Measurements from ENCODE around the gene MORN5.

MORN5 gene

DNA sequence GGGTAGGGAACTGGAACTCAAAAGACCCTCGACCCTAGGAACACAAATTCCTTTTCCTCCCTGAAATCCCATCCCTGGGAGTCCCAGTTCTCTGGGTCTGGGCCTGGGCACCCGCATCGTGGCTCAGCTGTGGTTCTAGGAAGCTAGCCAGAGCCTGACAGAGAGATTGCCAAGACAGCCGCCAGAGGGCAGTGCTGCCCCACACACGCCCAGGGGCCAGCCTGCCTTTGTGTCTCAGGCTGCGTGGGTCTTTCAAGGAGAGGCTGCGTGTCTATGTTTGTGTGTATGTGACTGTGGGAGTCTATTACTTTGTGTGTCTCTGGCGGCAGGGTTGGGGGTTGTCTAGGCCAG lies 34.6 kb upstream of the MORN5 start:
- peak; percentile 13 for DNase-seq

- DNase-seq: no peak
Observed at GRCh38 chr9:122125509-122126330, 34.0 kb upstream of the MORN5 start.

DNA sequence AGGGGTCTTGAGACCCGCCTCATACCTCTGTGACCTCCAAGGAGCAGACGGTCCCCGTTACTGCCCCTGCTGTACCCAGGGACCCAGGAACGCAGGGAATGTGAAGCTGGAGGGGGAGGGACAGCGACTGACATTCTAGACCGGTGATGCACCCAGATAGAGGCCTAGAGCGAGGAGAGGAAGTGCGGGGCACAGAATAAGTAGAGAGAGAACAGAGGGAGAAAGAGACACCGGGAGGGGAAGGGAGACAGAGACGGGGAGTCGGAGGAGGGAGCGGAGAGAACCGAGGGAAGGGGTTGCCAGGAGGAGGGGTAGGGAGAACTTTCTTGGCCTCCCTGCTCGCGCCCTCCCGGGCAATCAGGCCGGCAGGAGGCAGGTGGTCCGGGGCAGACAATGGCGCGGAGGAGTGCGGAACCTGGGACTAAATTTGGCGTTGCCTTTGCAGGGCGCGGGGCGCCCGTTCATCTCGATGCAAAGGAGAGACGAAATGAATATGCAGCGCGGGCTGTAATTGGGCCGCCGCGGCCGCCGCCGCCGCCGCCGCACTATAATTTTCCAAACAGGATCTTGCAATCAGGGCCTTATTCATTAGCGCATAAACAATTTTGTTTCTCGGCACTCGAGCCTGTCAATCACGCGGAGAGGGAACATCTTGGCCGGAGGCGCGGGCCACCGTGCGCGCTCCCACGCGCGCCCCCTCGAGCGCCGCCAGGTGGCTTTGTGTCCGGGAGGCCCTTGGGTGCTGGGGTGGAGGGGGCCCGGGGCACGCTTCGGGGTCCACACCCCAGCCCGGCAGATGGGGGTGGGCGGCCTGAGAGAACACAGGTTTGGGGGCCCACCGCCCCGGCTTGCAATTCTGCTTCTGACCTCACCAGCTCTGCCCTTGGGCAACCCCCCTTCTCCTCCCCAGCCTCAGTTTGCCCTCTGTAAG lies 33.1 kb upstream of the MORN5 start:
- DNase-seq: no peak

DNA sequence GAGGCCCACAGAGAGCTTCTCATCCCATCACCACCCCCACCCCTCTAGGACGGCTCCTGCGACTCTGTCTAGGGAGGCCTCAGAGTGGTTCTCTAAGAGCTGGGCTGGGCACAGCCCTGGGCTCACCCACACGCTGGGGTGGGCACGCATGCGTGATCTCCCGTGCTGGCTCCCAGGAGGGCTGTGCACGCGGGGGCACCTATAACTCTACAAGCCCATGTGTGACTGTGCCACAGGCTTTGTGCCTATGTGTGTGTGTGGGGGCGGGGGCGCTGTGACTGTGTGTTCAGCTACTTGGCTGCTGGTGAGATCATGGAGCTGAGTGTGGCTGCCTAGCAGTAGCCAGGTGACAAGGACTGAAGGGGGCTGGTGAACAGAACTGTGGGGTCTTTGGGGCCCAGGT lies 32.3 kb upstream of the MORN5 start:
- DNase-seq: no peak

DNA sequence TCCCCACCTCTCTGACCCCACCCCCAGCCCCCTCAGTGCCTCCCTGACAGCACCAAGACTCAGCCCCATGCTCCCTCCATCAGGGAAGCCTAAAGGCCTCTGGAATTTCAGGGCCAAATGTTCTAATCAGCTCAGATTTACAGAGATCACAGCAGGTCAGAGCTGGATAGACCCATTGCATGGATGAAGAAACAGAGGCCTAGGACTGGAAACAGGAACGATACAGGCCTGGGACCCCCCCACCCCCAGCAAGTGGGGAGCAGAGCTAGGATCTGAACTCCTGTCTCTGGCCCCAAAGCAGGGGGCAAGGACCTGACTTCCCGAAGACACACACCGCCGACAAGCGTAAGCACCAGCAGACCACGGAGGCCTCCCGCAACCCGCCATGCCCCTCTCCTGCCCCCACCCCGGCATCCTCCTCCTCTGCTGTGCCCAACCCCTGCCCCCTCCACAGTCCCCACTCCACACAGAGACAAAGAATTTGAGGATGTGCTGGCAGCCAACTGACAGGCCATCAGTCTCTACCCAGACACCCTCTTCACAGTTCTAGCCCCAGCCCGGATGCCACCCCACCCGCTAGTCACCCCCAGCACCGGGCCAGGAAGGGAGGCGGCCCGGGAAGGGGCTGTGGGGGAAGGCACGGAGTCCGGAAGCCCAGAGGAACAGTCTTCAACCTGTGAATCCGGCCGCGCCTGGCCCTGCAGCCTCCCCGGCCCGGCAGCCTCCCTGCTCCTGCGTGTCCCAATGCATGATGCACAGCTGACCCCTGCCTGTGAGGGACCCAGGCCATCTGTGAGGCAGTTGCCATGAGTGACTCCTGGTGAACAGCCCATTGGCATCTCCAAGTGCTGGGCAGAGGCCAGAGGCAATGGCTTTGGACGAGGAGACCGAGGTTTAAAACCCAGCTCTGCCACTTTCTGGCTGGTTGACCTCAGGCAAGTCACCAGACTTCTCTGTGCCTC lies 31.4 kb upstream of the MORN5 start:
- DNase-seq: no peak

DNA sequence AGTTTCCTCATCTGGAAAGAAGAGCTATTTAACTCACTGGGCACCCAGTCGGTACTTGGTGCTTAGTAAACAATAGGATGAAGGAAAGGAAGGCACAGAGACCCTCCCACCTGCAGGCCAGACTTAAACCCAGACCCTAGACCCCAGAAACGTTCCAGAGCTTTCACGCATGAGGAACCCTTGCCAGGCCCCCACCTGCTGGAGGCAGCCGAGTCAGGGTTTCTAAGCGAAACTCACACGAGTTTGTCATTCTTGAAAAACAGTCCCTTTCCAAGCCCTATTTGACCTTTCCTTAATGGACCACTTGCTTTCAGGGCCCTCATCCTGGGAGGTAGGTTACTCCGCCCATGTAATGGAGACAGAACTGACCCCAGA lies 30.8 kb upstream of the MORN5 start:
- DNase-seq: no peak

- DNase-seq: no peak
Observed at GRCh38 chr9:122129969-122130368, 29.7 kb upstream of the MORN5 start.

DNA sequence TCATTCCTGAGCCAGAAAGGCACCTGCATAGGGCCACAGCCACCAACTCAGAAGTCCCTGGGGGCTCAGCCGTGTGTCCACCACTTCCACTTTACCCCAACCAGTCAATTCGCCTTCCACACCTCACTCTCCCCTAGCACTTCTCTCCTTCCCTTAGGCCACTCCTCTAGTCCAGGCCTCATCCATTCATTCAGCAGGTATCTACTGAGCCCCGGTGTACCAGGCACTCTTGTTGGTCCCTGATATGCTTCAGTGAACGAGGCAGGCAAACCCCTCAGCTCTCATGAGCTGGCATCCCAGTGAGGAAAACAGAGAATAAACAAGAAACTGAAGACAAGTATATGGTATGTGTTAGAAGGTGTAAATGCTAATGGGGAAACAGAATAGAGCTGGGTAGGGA lies 28.9 kb upstream of the MORN5 start:
- DNase-seq: no peak

DNA sequence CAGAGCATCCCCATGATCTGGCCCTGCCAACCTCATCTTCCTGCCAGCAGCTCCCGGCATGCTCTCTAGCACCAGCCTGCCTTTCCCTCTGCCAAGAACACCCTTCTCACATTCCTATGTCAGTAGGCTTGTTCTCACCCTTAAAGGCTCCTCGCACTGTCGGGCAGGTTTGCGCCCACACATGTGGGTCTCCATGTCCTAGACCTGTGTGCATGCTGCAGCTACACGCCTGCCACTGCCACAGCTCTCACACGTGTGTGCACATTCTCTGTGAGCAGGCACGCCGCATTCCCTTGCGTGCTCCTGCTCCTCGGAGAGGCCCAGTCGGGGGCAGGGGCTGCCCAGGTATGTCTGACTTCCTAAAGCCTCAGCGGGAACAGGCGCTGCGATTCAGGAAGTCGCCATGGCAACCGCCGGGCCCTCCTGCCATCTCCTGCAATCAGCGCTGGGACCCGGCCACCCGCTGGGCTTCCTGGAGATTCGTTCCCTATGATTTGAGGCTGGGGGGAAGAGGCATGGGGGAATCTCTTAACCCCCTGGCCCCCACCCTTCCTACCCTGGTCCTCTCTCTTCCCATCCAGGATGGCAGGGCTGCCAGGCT lies 28.2 kb upstream of the MORN5 start:
- DNase-seq: no peak

DNA sequence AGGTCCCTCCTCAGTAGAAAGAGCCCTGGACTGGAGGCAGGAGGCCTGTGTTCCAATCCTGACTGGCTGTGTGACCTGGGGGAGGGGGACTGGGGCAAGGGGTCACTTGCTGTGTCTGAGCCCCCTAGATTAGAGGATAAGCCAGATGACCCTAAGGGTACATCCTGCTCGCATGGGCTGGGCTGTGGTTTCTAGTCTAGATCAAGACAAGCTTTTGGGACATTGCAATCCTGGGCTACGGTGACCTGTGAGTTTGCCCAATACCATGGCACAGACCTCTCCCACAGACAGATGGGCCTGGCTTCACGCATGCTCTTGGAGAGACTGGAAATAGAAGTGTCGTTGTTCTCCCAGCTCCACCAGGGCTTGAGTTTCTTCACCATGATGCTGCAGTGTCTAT lies 27.2 kb upstream of the MORN5 start:
- DNase-seq: no peak

DNA sequence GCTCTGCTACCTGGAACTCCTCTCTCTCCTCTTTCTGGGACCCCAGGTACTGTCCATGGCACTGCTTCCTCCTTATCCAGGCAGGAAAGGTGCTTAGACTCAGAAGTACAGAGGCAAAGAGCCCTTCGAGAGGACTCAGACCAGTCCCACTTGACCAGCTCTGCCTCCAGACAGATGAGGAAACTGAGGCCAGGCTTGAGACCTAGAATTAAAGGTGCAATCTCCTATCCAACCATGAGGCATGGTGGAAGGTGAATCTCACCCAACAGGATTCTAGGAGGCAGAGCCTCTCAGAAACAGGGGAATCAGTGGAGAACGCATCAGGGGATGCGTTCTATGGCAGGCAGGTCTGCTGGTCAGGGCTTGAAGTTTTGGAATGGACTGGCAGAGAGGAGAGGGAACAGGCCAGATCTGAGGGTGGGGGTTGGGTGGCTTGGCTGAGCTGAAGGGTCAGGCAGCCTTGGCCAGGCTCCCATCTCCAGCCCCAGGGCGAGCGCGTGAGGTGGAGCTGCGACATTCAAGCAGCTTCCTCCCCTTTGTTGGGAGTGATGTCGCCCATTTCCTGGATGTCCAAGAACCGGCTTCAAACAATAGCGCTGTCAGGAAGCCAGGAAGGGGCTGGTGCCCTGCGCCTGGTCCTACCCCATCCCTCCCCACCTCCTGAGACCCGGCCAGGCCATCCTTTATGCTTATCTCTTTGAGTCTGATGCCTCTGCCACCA lies 26.3 kb upstream of the MORN5 start:
- no peak for DNase-seq

- DNase-seq: no peak
Observed at GRCh38 chr9:122133984-122134535, 25.6 kb upstream of the MORN5 start.

DNA sequence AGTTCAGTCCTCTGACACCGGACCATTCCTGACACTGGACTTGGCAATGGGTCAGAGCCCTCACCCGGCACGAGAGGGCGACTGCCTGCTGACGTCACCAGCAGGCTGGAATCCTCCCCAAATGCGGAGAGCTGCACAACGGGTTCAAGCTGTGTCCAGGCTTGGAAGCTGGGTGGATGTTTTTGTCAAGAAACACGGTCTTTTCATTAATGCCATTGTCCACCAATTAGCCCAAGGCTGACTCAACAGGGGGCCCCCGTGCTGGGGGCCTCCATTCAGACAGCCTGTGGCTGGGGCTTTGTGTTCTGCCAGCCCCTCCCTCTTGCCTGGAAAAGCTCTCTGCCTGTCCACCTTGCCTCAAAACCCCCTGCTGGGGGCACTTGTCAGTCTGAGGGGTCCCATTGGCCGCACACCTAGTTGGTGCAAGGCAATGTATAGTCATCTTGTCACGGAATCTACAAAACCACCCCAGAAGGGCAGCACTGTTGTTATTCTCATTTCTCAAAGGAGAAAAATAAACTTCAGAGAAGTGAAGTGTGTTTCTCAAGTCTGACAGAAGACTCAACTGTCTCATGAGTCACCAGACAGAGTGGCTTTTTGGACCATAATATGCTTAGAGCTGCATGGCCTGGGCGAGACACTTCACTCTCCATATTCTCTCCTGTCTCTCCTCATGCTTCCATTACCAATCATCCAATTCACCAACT lies 24.7 kb upstream of the MORN5 start:
- no peak for DNase-seq

DNA sequence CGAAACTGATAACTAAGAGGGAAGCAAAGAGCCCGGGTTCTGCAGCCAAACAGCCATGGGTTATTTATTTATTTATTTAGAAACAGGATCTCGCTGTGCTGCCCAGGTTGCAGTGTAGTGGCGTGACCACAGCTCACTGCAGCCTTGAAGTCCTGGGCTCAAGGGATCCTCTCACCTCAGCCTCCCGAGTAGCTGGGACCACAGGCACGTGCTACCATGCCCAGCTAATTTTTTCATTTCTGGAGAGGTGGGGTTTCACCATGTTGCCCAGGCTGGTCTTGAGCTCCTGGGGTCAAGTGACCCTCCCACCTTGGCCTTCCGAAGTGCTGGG lies 24.2 kb upstream of the MORN5 start:
- DNase-seq: no peak

GRCh38 chr9:122138560-122139268 lies 21.0 kb upstream of the MORN5 start:
- DNase-seq: no peak

- DNase-seq: no peak
Observed at GRCh38 chr9:122140368-122141193, 19.1 kb upstream of the MORN5 start.

DNA sequence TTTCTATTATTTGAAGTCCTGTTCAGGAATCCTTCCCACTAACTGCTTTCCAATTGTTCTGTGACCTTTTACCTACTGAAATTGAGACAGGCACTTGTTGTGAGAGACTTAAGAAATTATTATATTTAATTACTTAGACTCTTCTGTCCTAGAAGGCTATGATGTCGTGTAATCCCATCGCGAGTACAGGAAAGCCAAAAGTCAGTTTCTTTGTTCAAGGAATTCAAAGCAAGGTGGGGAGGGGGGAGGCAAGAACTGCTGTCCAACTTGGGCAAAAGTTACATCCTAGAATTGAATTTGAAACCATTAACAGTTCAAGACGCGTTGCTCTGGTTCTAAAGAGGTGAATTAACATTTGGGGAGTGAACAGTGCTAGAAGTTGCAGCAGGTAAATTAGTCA lies 18.0 kb upstream of the MORN5 start:
- DNase-seq: no peak

DNA sequence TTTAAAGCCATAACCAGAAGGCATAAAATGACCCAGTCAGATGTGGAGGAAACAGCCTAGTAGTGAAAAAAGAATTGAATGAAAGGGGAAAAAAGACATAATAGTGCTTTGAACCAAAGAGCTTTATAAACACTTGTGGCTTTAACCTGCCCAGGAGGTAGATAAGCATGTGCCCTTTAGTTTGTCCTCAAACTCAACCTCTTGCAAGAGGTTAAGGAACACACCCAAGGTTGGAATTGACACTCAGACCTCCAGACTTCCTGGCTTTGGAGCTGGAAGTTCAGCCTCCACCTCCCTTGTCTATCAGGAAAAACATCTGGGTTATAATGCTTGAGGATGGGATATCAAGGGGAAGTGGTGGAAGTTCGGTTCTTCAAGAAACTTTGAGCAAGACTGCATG lies 16.4 kb upstream of the MORN5 start:
- no peak for DNase-seq

- no peak for DNase-seq
Observed at GRCh38 chr9:122143876-122144405, 15.8 kb upstream of the MORN5 start.
